GM23338 (cell line): ENCODE measurements around the gene APBA2. TPM values are rescaled to one million over a fixed set of nuclear protein-coding genes. Genes with fewer than 3 reads are reported as not detected.
A peak's percentile ranks its signal among the peaks of the same experiment; 100 is the strongest.

Source experiments
- ATAC-seq: fragments of 200-7000 bp; cut with Tn5 transposase; 3 replicates; pipeline ENCODE4 v1.9.1; 2020
- DNase-seq: peaks from one replicate; pipeline ENCODE4 v3.0.0-alpha.2; 2015; ENCODE audit warnings: low spot score
- H2AFZ ChIP-seq: fragments of 200-600 bp; sonication (generic); 2 replicates; pipeline ENCODE4 v1.8.0; 2016; ENCODE audit warnings: antibody characterized with exemption, mild to moderate bottlenecking, moderate library complexity
- H3F3A ChIP-seq: fragments of 200-600 bp; sonication (generic); replicated peaks from 2 replicates; pipeline ENCODE4 v1.8.0; 2017; ENCODE audit warnings: antibody characterized with exemption, mixed run types, low read depth
- H3K27ac ChIP-seq: fragments of 200-600 bp; sonication (generic); 2 replicates; pipeline ENCODE4 v1.6.1; 2016; ENCODE audit warnings: low read depth
- H3K27me3 ChIP-seq: fragments of 200-600 bp; sonication (generic); 2 replicates; pipeline ENCODE4 v1.8.0; 2016; ENCODE audit warnings: mild to moderate bottlenecking, mixed run types, moderate library complexity; ENCODE audit not compliant: insufficient read depth
- H3K36me3 ChIP-seq: fragments of 200-600 bp; sonication (generic); 2 replicates; pipeline ENCODE4 v1.8.0; 2016; ENCODE audit warnings: mild to moderate bottlenecking; ENCODE audit not compliant: insufficient read depth
- H3K4me1 ChIP-seq: fragments of 200-600 bp; sonication (generic); 2 replicates; pipeline ENCODE4 v1.8.0; 2016; ENCODE audit warnings: mild to moderate bottlenecking, moderate library complexity; ENCODE audit not compliant: insufficient read depth
- H3K4me2 ChIP-seq: fragments of 200-600 bp; sonication (generic); 2 replicates; pipeline ENCODE4 v1.7.1; 2017; ENCODE audit warnings: mixed run types
- H3K4me3 ChIP-seq: fragments of 200-600 bp; sonication (generic); 2 replicates; pipeline ENCODE4 v1.6.1; 2016; ENCODE audit warnings: mixed run types
- H3K79me2 ChIP-seq: fragments of 200-600 bp; sonication (generic); replicated peaks from 2 replicates; pipeline ENCODE4 v1.8.0; 2017; ENCODE audit warnings: mild to moderate bottlenecking; ENCODE audit not compliant: insufficient read depth
- H3K9me2 ChIP-seq: fragments of 200-600 bp; sonication (generic); 2 replicates; pipeline ENCODE4 v1.8.0; 2017; ENCODE audit not compliant: insufficient read depth
- H4K20me1 ChIP-seq: fragments of 200-600 bp; sonication (generic); replicated peaks from 2 replicates; pipeline ENCODE4 v1.8.0; 2017; ENCODE audit warnings: mild to moderate bottlenecking; ENCODE audit not compliant: insufficient read depth
- H3K27ac Mint-ChIP-seq: 2 replicates; pipeline ENCODE4 v1.8.0; 2020; ENCODE audit warnings: inconsistent platforms, mild to moderate bottlenecking, moderate library complexity, mixed read lengths
- H3K27me3 Mint-ChIP-seq: 3 replicates; pipeline ENCODE4 v1.8.0; 2022; ENCODE audit warnings: low read depth, mild to moderate bottlenecking, moderate library complexity, mixed read lengths, inconsistent platforms; ENCODE audit not compliant: insufficient read depth, poor library complexity
- H3K36me3 Mint-ChIP-seq: 3 replicates; pipeline ENCODE4 v1.8.0; 2021; ENCODE audit warnings: low read depth, mild to moderate bottlenecking, inconsistent platforms, moderate library complexity, mixed read lengths
- H3K4me1 Mint-ChIP-seq: 3 replicates; pipeline ENCODE4 v1.8.0; 2020; ENCODE audit warnings: mild to moderate bottlenecking, inconsistent platforms, mixed read lengths
- H3K4me3 Mint-ChIP-seq: 3 replicates; pipeline ENCODE4 v1.8.0; 2021; ENCODE audit warnings: moderate library complexity, mild to moderate bottlenecking, inconsistent platforms, mixed read lengths
- H3K9me3 Mint-ChIP-seq: 3 replicates; pipeline ENCODE4 v1.8.0; 2020; ENCODE audit warnings: moderate library complexity, mild to moderate bottlenecking, inconsistent platforms, mixed read lengths
- CREB1 ChIP-seq: fragments of 250-450 bp; sonication (Bioruptor Pico); IDR thresholded peaks from 2 replicates; pipeline ENCODE4 v1.5.0; 2020; ENCODE audit warnings: low read depth, mild to moderate bottlenecking, moderate library complexity
- CTCF ChIP-seq, 2 experiments: fragments of 200-600 bp in 1 of 2; sonication (generic) in 1 of 2; conservative IDR thresholded peaks; 2 replicates each; pipeline versions ENCODE4 v1.5.1 to v1.6.1; 2016 to 2017; ENCODE audit warnings: antibody characterized with exemption in 2 of 2, low read depth in 2 of 2, mild to moderate bottlenecking in 2 of 2, moderate library complexity in 1 of 2
- ETS1 ChIP-seq: IDR thresholded peaks from 2 replicates; pipeline ENCODE4 v1.6.1; 2016; ENCODE audit warnings: antibody characterized with exemption
- EZH2 ChIP-seq: fragments of 200-600 bp; sonication (generic); IDR thresholded peaks from one replicate; pipeline ENCODE4 v1.8.0; 2017; ENCODE audit warnings: antibody characterized with exemption, mild to moderate bottlenecking, low read depth; ENCODE audit not compliant: unreplicated experiment
- EZH2phosphoT487 ChIP-seq: fragments of 200-600 bp; sonication (generic); IDR thresholded peaks from one replicate; pipeline ENCODE4 v1.8.1; 2018; ENCODE audit warnings: antibody characterized with exemption; ENCODE audit not compliant: unreplicated experiment
- NANOG ChIP-seq: IDR thresholded peaks from 2 replicates; pipeline ENCODE4 v1.6.1; 2016; ENCODE audit warnings: antibody characterized with exemption, borderline replicate concordance
- POLR2AphosphoS5 ChIP-seq: IDR thresholded peaks from 2 replicates; pipeline ENCODE4 v1.6.1; 2016; ENCODE audit warnings: antibody characterized with exemption, low read depth
- REST ChIP-seq: IDR thresholded peaks from one replicate; pipeline ENCODE4 v1.6.1; 2018; ENCODE audit warnings: antibody characterized with exemption; ENCODE audit not compliant: unreplicated experiment
- STAT1 ChIP-seq: IDR thresholded peaks from one replicate; pipeline ENCODE4 v1.6.1; 2016; ENCODE audit warnings: antibody characterized with exemption; ENCODE audit not compliant: unreplicated experiment
- ZNF331 ChIP-seq: fragments of 250-450 bp; sonication (Bioruptor Pico); IDR thresholded peaks from 2 replicates; pipeline ENCODE4 v1.5.0; 2020; ENCODE audit warnings: low read depth, mild to moderate bottlenecking, moderate library complexity
- ZNF462 ChIP-seq: fragments of 250-450 bp; sonication (Bioruptor Pico); IDR thresholded peaks from 2 replicates; pipeline ENCODE4 v1.5.0; 2020; ENCODE audit warnings: mild to moderate bottlenecking, moderate library complexity
- polyA plus RNA-seq: library from polyadenylated mRNA; unstranded; fragments of >200 nt; fragmentation: Nextera tagmentation; extraction: Ambion mirVana; gene quantifications from 2 replicates; pipeline ENCODE4 v1.2.1, GENCODE V29; 2016
- total RNA-seq: library from RNA; depleted of rRNA; stranded (reverse); fragments of >200 nt; shearing (Covaris generic); gene quantifications from 2 replicates; pipeline ENCODE4 v1.2.3, GENCODE V29; 2014

Gene APBA2
- total and polyA plus RNA-seq, 2 experiments from 2014 or later = 5.9 to 24.7 TPM

- ATAC-seq = no peak
- no peaks in the 10 kb centered on the region for H3K27me3 ChIP-seq
- peak overlapping the region; percentile 63; the same call in 1 of the 2 replicates for H3K27ac Mint-ChIP-seq
These were observed 99.9 kb downstream of the APBA2 start for GRCh38 chr15:28985691-28986090.

More at GRCh38 chr15:28985691-28986090, 99.9 kb downstream of the APBA2 start:
- no peak overlapping the region for H2AFZ ChIP-seq
- no peaks in the 10 kb centered on the region for H3K4me1 ChIP-seq
- Mint-ChIP-seq H3K4me3 (no peak overlapping the region), H3K4me1 (peaks cover 15% of the 10 kb centered on the region), H3K9me3 (no peaks in the 10 kb centered on the region), H3K36me3 (no peaks in the 10 kb centered on the region), H3K27me3 (peaks cover 3% of the 10 kb centered on the region)
- H3K4me3 ChIP-seq = no peak overlapping the region
- TF ChIP-seq REST (no peak), EZH2 (no peak), CTCF (conservative IDR thresholded peaks at IDR 0.05; ENCODE audit: low read depth in 2 of 2) (no peak), ZNF331 (CRISPR knock-in tag) (no peak), EZH2phosphoT487 (no peak), NANOG (no peak), STAT1 (no peak), POLR2AphosphoS5 (no peak), ETS1 (no peak), ZNF462 (CRISPR knock-in tag) (no peak), CREB1 (no peak)
- no peak overlapping the region for H3K27ac ChIP-seq
- H3F3A ChIP-seq = no peaks in the 10 kb centered on the region
- no peaks in the 10 kb centered on the region for H3K9me2 ChIP-seq
- H3K4me2 ChIP-seq = no peak overlapping the region
- no peaks in the 10 kb centered on the region for H3K36me3 ChIP-seq
- H4K20me1 ChIP-seq = no peaks in the 10 kb centered on the region
- DNase-seq = no peak
- no peaks in the 10 kb centered on the region for H3K79me2 ChIP-seq
